Endothelial cell (in vitro differentiated cells): ENCODE data around the gene ARFGEF3. TPM values are rescaled to one million over a fixed set of nuclear protein-coding genes. Genes with fewer than 3 reads are reported as not detected.

Source experiments
- DNase-seq: peaks from one replicate; pipeline ENCODE4 v3.0.0; 2021; ENCODE audit warnings: low spot score
- H3K27ac Mint-ChIP-seq: one replicate; pipeline ENCODE4 v1.8.0; 2021; ENCODE audit warnings: mixed read lengths, inconsistent platforms; ENCODE audit not compliant: unreplicated experiment
- H3K27me3 Mint-ChIP-seq: one replicate; pipeline ENCODE4 v1.8.0; 2021; ENCODE audit warnings: mild to moderate bottlenecking, moderate library complexity, mixed read lengths, inconsistent platforms; ENCODE audit not compliant: unreplicated experiment
- H3K36me3 Mint-ChIP-seq: one replicate; pipeline ENCODE4 v1.8.0; 2021; ENCODE audit warnings: mild to moderate bottlenecking, low read depth, mixed read lengths, inconsistent platforms; ENCODE audit not compliant: unreplicated experiment
- H3K4me1 Mint-ChIP-seq: one replicate; pipeline ENCODE4 v1.8.0; 2021; ENCODE audit warnings: mild to moderate bottlenecking, mixed read lengths, inconsistent platforms; ENCODE audit not compliant: unreplicated experiment
- H3K4me3 Mint-ChIP-seq: one replicate; pipeline ENCODE4 v1.8.0; 2021; ENCODE audit warnings: mild to moderate bottlenecking, mixed read lengths, inconsistent platforms; ENCODE audit not compliant: unreplicated experiment
- H3K9me3 Mint-ChIP-seq: one replicate; pipeline ENCODE4 v1.8.0; 2021; ENCODE audit warnings: mixed read lengths, inconsistent platforms; ENCODE audit not compliant: unreplicated experiment
- total RNA-seq: library from RNA; stranded (reverse); fragmentation: NEBNext Ultra II Directional; extraction: Animal tissue kit (Norgen Biotek cat#: 25700); gene quantifications from one replicate; pipeline ENCODE4 v1.2.1, GENCODE V29; 2021; ENCODE audit not compliant: unreplicated experiment
- TF ChIP-seq, protein P1 (sequence below): fragments of 200-600 bp; sonication (generic); IDR thresholded peaks from one replicate; pipeline ENCODE4 v1.5.0; 2021; ENCODE audit warnings: antibody characterized with exemption; ENCODE audit not compliant: unreplicated experiment

ARFGEF3 gene
- total RNA-seq, 1 donor from 2014 or later: 6.4 TPM

DNA sequence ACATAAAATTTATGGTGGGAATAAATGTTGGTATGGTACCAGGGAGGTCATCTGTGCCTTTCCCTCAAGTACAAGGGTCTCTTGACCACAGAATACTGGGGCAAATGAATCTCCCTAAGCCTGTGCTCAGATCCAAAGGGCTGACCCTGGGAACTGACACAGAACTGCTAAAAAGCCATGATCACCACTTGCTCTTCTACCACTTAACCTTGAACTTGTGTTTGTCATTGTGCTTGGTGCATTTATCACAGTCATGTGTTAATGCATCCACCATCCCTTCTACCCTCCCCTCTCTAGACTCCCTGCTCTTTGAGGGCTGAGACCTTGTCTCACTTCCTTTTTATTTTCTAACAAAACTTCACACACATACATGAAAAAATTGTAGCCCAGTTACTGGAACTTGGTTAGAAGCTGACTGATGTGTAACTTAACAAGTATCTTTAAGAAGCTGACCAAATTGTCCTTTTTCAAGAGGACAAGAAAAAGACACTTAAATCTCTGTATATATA, 102.7 kb downstream of the ARFGEF3 start:
- Mint-ChIP-seq H3K4me3 (no peak overlapping the region), H3K4me1 (no peaks in the 10 kb centered on the region), H3K27ac (no peak overlapping the region), H3K36me3 (no peaks in the 10 kb centered on the region), H3K9me3 (no peaks in the 10 kb centered on the region), H3K27me3 (peaks cover 2% of the 10 kb centered on the region)
- TF ChIP-seq, protein P1, sequence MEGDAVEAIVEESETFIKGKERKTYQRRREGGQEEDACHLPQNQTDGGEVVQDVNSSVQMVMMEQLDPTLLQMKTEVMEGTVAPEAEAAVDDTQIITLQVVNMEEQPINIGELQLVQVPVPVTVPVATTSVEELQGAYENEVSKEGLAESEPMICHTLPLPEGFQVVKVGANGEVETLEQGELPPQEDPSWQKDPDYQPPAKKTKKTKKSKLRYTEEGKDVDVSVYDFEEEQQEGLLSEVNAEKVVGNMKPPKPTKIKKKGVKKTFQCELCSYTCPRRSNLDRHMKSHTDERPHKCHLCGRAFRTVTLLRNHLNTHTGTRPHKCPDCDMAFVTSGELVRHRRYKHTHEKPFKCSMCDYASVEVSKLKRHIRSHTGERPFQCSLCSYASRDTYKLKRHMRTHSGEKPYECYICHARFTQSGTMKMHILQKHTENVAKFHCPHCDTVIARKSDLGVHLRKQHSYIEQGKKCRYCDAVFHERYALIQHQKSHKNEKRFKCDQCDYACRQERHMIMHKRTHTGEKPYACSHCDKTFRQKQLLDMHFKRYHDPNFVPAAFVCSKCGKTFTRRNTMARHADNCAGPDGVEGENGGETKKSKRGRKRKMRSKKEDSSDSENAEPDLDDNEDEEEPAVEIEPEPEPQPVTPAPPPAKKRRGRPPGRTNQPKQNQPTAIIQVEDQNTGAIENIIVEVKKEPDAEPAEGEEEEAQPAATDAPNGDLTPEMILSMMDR: no peak
- DNase-seq: no peak

DNA sequence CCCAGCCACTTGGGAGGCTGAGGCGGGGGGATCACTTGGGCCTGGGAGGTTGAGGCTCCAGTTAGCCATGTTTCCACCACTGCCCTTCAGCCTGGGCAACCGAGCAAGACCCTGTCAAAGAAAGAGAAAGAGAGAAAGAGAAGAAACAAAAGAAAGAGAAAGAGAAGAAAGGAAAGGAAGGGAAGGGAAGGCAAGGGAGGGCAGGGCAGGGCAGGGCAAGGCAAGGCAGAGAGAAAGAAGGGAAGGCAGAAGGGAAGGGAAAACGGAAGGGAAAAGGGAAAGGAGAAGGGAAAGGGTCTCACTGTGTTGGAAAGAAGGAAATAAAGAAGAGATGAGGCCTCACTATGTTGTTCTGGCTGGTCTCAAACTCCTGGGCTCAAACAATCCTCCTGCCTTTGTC, 104.4 kb downstream of the ARFGEF3 start:
- Mint-ChIP-seq H3K4me3 (no peak overlapping the region), H3K4me1 (no peaks in the 10 kb centered on the region)
- TF ChIP-seq, protein P1: no peak

DNA sequence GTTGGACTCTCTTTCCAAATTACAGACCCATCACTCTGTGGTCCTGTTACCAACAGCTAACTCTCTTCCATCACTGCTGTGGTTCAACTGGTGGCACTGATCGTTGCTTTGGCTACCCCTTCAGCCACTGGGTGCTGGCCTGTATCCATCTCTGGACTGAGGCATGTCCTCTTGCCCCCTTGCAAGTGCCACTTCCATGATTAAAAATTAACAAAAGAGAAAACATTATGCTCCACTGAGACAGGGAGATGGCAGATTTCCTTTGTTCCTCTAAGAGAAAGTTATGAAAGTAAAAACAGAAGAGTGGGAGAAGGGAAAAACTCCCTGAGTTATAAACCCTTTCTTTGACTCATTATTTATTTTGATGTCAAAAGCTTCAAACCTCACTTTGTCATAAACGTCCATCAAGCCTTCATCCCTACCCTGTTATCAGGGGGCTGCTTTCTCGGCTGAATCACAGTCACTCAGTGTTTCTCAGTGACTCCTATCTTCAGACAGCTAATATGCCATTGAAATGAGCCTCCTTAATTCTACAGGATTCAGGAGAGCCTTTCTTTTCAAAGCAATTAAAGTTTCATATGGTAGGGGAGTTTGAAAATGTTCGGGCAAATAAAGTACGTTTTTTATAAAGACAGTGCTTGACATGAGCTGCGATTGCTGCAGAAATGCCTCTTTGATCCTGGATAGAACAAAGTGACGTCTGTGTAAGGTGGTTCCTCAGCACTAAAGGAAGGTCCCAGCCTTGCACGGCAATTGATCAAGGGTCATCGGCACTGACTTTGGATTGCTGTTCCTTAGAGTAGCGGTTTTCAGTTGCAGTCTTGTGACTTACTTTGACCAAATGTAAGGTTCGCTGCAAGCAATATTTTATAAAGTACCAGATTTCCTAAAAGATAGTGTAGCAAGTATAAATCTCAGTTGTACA, 106.5 kb downstream of the ARFGEF3 start:
- H3K36me3 Mint-ChIP-seq: no peaks in the 10 kb centered on the region
- TF ChIP-seq, protein P1: no peak
- no peak for DNase-seq
- H3K4me3 Mint-ChIP-seq: no peak overlapping the region
- H3K4me1 Mint-ChIP-seq: no peaks in the 10 kb centered on the region
- H3K9me3 Mint-ChIP-seq: no peaks in the 10 kb centered on the region
- H3K27me3 Mint-ChIP-seq: peaks cover 2% of the 10 kb centered on the region
- H3K27ac Mint-ChIP-seq: no peak overlapping the region

More for the DNA sequence above, 104.4 kb downstream of the ARFGEF3 start:
- Mint-ChIP-seq H3K27ac (no peak overlapping the region), H3K9me3 (no peaks in the 10 kb centered on the region), H3K27me3 (peaks cover 2% of the 10 kb centered on the region), H3K36me3 (no peaks in the 10 kb centered on the region)
- DNase-seq: no peak

DNA sequence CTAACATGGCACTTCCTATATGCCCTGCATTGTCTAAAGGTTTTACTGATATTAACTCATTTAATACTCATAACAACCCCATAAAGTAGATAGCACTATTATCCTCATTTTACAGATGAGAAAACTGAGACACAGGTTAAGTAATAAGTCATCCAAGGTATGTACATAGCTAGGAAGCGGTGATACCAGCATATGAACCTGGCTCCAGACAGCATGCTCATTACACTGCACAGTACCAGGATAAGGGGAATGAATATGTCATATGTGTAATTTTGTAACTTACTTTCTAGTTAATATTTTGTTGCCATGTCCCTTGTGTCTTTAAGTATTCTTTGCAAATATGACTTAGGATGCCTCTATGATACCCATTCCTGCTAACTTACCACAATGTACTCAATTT, 109.7 kb downstream of the ARFGEF3 start:
- H3K9me3 Mint-ChIP-seq: no peaks in the 10 kb centered on the region
- no peak for DNase-seq
- H3K4me1 Mint-ChIP-seq: no peaks in the 10 kb centered on the region
- no peak overlapping the region for H3K27ac Mint-ChIP-seq
- H3K36me3 Mint-ChIP-seq: no peaks in the 10 kb centered on the region
- TF ChIP-seq, protein P1: no peak
- no peak overlapping the region for H3K4me3 Mint-ChIP-seq
- H3K27me3 Mint-ChIP-seq: peaks cover 2% of the 10 kb centered on the region
